ENCODE data around the gene RBMS1. TPM values are rescaled to one million over a fixed set of nuclear protein-coding genes. Genes with fewer than 3 reads are reported as not detected.

The RBMS1 gene
- total RNA-seq, 1 donor from 2014 or later: 73.7 TPM

GRCh38 chr2:160376576-160376975 lies 117.0 kb downstream of the RBMS1 start:
- no peak for DNase-seq (ENCODE audit: extremely low spot score, unreplicated experiment)
- no peaks in the 10 kb centered on the region for H3K27me3 Mint-ChIP-seq
- TF ChIP-seq CTCF (conservative IDR thresholded peaks at IDR 0.05): no peak
- peak overlapping the region; percentile 92 for H3K27ac Mint-ChIP-seq
- H3K4me3 Mint-ChIP-seq: no peak overlapping the region
- peaks cover 56% of the 10 kb centered on the region for H3K4me1 Mint-ChIP-seq (ENCODE audit: unreplicated experiment)
- H3K36me3 Mint-ChIP-seq: peaks cover 10% of the 10 kb centered on the region
- H3K9me3 Mint-ChIP-seq: no peaks in the 10 kb centered on the region

GRCh38 chr2:160375802-160376469 lies 117.7 kb downstream of the RBMS1 start:
- Mint-ChIP-seq H3K4me3 (peak overlapping the region; percentile 32), H3K27me3 (no peaks in the 10 kb centered on the region), H3K36me3 (peaks cover 10% of the 10 kb centered on the region), H3K4me1 (ENCODE audit: unreplicated experiment) (peaks cover 55% of the 10 kb centered on the region), H3K9me3 (no peaks in the 10 kb centered on the region), H3K27ac (peak overlapping the region; percentile 92)
- no peak for DNase-seq (ENCODE audit: extremely low spot score, unreplicated experiment)
- no peak for TF ChIP-seq CTCF (conservative IDR thresholded peaks at IDR 0.05)

GRCh38 chr2:160375037-160375436 lies 118.6 kb downstream of the RBMS1 start:
- H3K9me3 Mint-ChIP-seq: no peaks in the 10 kb centered on the region
- H3K27ac Mint-ChIP-seq: peak overlapping the region; percentile 92
- peaks cover 57% of the 10 kb centered on the region for H3K4me1 Mint-ChIP-seq (ENCODE audit: unreplicated experiment)
- no peak for DNase-seq (ENCODE audit: extremely low spot score, unreplicated experiment)
- TF ChIP-seq CTCF (conservative IDR thresholded peaks at IDR 0.05): no peak
- H3K27me3 Mint-ChIP-seq: no peaks in the 10 kb centered on the region
- no peak overlapping the region for H3K4me3 Mint-ChIP-seq
- peaks cover 10% of the 10 kb centered on the region for H3K36me3 Mint-ChIP-seq

GRCh38 chr2:160373666-160374065 lies 119.9 kb downstream of the RBMS1 start:
- Mint-ChIP-seq H3K27ac (peak overlapping the region; percentile 66), H3K4me1 (ENCODE audit: unreplicated experiment) (peaks cover 58% of the 10 kb centered on the region), H3K9me3 (no peaks in the 10 kb centered on the region), H3K36me3 (peaks cover 10% of the 10 kb centered on the region), H3K27me3 (no peaks in the 10 kb centered on the region), H3K4me3 (peak overlapping the region; percentile 29)
- TF ChIP-seq CTCF (conservative IDR thresholded peaks at IDR 0.05): no peak
- no peak for DNase-seq (ENCODE audit: extremely low spot score, unreplicated experiment)

GRCh38 chr2:160373263-160373662 lies 120.3 kb downstream of the RBMS1 start:
- H3K27me3 Mint-ChIP-seq: no peaks in the 10 kb centered on the region
- peak overlapping the region; percentile 66 for H3K27ac Mint-ChIP-seq
- H3K9me3 Mint-ChIP-seq: no peaks in the 10 kb centered on the region
- peaks cover 10% of the 10 kb centered on the region for H3K36me3 Mint-ChIP-seq
- no peak for TF ChIP-seq CTCF (conservative IDR thresholded peaks at IDR 0.05)
- peak overlapping the region; percentile 29 for H3K4me3 Mint-ChIP-seq
- peaks cover 60% of the 10 kb centered on the region for H3K4me1 Mint-ChIP-seq (ENCODE audit: unreplicated experiment)
- no peak for DNase-seq (ENCODE audit: extremely low spot score, unreplicated experiment)

Data from type B pancreatic cell (in vitro differentiated cells).